GM12873 (cell line): ENCODE measurements around the gene AJAP1.

Experiments used
- TF ChIP-seq, protein P1 (sequence below): IDR thresholded peaks from 2 replicates; pipeline ENCODE4 v1.5.1; 2012; ENCODE audit warnings: low read depth, mild to moderate bottlenecking, moderate library complexity, low read length, control low read depth; ENCODE audit not compliant: insufficient read depth; ENCODE audit errors: missing control alignments

The AJAP1 gene

DNA sequence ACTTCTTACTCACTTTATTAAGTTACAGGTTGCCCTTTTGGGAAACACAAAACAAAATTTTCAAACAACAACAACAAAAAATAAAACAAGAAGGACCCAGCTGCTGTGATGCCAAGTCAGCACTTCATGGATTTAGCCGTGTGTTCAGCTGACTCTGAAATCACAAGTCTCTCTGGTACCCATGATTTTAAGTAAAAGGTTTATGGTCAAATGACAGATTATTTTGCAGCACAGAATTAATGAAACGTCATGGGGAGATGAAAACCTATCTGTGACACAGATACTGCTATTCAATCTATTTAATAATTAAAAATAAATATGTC is 7.1 kb downstream of the AJAP1 start:
- TF ChIP-seq, protein P1, sequence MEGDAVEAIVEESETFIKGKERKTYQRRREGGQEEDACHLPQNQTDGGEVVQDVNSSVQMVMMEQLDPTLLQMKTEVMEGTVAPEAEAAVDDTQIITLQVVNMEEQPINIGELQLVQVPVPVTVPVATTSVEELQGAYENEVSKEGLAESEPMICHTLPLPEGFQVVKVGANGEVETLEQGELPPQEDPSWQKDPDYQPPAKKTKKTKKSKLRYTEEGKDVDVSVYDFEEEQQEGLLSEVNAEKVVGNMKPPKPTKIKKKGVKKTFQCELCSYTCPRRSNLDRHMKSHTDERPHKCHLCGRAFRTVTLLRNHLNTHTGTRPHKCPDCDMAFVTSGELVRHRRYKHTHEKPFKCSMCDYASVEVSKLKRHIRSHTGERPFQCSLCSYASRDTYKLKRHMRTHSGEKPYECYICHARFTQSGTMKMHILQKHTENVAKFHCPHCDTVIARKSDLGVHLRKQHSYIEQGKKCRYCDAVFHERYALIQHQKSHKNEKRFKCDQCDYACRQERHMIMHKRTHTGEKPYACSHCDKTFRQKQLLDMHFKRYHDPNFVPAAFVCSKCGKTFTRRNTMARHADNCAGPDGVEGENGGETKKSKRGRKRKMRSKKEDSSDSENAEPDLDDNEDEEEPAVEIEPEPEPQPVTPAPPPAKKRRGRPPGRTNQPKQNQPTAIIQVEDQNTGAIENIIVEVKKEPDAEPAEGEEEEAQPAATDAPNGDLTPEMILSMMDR: no peak

DNA sequence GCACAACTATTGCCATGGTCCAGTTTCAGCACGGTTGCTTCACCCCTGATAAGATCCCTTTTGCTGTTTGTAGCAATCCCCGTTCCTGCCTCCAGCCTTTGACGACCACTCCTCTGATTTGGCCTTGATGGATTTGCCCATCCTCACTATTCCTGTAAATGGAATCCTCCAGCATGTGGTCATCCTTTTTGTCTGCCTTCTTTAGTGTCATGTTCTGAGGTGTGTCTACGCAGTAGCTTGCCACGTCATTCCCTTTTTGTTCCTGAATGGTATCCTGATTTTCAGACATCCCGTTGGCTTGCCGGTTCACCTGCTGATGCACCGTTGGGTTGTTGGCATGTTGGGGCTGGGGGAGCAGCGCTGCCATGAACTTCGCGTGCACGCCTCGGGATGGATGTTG is 7.8 kb downstream of the AJAP1 start:
- TF ChIP-seq, protein P1: no peak

DNA sequence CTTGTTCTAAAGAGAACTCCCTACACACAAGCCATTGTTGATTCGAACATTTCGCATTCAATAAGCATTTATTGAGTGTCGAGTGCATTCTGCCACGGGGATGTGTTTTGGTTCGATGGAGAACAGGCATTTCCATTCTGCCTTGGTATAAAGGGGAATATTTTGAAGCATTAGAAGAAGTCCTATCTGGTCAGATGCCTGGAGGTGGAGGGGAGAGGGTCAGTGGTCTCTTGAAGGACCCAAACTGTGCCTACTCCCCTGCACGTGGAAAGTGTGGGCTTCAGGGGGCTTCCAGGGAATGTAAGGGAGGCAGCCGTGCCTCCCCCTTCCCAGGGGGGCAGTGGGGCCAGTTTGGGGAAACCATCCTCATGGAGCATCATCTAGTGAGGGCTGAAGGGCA is 8.3 kb downstream of the AJAP1 start:
- TF ChIP-seq, protein P1: no peak

DNA sequence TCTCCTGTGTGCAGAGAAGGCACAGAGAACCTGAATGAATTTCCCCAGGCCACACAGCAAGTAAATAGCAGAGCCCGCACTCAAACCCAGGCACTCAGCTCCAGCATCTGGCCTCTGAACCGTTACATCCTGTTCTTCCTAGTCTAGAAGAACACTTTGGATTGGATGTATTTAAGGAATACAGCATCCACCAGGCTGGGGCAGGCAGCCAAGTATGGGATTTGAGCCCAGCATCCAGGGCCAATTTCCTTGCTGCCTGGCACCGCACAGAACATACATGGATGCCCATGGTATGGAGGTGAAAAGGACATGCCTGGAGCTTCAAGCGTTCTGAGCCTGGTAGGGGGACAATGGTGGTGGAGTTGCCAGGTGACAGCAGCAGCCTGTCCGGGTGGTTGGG is 9.7 kb downstream of the AJAP1 start:
- TF ChIP-seq, protein P1: no peak

DNA sequence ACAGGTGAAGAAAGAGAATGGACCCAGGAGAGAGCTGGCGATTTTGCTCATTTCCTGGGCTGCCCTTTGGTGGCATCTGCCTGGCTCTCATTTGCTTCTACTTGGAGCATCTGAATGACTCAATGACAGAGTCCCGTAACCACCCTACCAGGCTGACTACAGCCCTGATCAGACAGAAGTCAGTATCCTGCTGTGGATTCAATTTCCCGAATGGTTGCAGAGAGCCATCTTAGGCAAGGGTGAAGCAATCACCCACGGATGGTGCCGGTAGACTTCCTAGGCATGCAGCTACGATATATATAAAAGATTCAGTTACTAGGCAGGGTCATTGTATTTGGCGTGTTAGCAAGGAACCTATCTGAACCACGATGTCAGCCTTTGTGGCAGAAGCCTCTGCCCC is 10.2 kb downstream of the AJAP1 start:
- TF ChIP-seq, protein P1: no peak

DNA sequence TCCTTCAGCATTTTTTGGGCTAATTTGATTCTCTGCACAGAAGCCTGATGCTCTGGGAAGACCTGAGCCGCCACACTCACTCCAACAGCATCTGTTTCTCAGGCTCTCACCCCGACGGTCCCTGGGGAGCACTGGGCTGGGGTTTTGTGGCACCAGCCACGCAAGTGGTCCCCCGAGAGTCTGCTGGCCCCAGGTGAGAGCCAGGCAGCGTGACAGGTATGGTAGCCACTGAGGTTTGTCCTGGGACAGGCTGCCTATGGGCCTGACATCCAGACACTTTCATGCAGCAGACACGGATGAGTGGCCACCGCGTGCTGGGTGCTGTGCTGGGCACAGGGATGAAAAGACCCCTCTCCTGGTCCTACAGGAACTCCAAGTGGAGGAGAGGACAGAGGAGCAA is 11.0 kb downstream of the AJAP1 start:
- TF ChIP-seq, protein P1: no peak

DNA sequence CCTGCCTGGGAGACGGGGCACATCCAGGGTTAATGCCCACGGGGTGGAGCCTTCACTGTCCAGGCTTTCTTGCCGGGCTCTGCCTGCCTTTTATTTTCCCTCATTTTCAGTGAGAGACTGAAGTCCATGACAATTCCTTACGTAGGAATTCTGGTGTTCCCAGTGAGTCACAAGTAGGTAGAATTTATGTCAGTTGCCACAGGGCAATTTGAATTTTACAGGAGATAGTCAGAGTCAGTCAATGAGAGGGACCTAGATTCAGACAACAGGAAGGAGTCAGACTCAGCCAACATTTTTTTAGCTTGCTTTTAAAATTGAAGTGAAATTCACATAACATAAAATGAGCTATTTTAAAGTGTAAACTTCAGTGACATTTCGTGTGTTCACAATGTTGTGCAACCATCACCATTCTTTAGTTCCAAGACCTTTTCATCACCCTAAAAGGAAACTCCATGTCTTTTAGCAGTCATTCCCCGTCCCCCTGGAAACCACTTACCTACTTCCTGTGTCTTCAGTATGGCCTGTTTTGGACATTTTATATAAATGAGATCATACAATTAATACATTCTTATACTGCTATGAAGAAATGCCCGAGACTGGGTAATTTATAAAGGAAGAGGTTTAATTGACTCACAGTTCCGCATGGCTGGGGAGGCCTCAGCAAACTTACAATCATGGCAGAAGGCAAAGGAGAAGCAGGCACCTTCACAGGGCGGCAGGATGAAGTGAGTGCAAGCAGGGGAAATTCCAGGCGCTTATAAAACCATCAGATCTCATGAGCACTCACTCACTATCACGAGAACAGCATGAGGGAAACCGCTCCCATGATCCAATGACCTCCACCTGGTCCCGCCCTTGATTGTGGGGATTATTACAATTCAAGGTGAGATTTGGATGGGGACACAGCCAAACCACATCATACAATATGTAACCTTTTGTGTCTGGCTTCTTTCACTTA is 14.6 kb downstream of the AJAP1 start:
- TF ChIP-seq, protein P1: no peak
